Mucosa of rectum (tissue), 2 donors: ENCODE data around the gene VPS16.

Experiments used
- H3K27ac ChIP-seq, 2 donors: one replicate each; pipeline ENCODE4 v1.7.0; 2013; ENCODE audit warnings: inconsistent platforms in 2 of 2, low read depth in 2 of 2, low read length in 2 of 2
- H3K27me3 ChIP-seq, 2 donors: one replicate each; pipeline ENCODE4 v1.7.0; 2013; ENCODE audit warnings: low read length in 2 of 2; ENCODE audit not compliant: control insufficient read depth in 2 of 2, insufficient read depth in 2 of 2
- H3K36me3 ChIP-seq, 2 donors: one replicate each; pipeline ENCODE4 v1.7.0; 2013; ENCODE audit warnings: low read length in 2 of 2; ENCODE audit not compliant: control insufficient read depth in 2 of 2, insufficient read depth in 2 of 2
- H3K4me1 ChIP-seq, 2 donors: one replicate each; pipeline ENCODE4 v1.7.0; 2013; ENCODE audit warnings: low read length in 2 of 2, mild to moderate bottlenecking in 1 of 2; ENCODE audit not compliant: control insufficient read depth in 2 of 2, insufficient read depth in 2 of 2
- H3K4me3 ChIP-seq, 2 donors: one replicate each; pipeline ENCODE4 v1.7.0; 2013; ENCODE audit warnings: low read length in 2 of 2
- H3K9ac ChIP-seq, 2 donors: one replicate each; pipeline ENCODE4 v1.7.0; 2013; ENCODE audit warnings: low read length in 2 of 2, low read depth in 1 of 2, mild to moderate bottlenecking in 1 of 2
- H3K9me3 ChIP-seq, 2 donors: one replicate each; pipeline ENCODE4 v1.7.0; 2013; ENCODE audit warnings: low read length in 2 of 2; ENCODE audit not compliant: control insufficient read depth in 2 of 2
- donor health status: healthy.
- donor health status: Normal muscosa, but diverticular disease.

Gene VPS16

GRCh38 chr20:2878515-2878914 lies 38.0 kb downstream of the VPS16 start:
- Histone ChIP-seq H3K27ac (no peak overlapping the region), H3K4me1 (peaks cover 14 to 17% of the 10 kb centered on the region in 2 donors), H3K9me3 (no peaks in the 10 kb centered on the region), H3K9ac (no peak overlapping the region), H3K4me3 (no peak overlapping the region), H3K27me3 (no peaks in the 10 kb centered on the region), H3K36me3 (no peaks in the 10 kb centered on the region)

- Histone ChIP-seq H3K4me1 (peaks cover 12 to 17% of the 10 kb centered on the region in 2 donors), H3K27ac (no peak overlapping the region)
Measured at GRCh38 chr20:2879146-2879545, 38.6 kb downstream of the VPS16 start.

GRCh38 chr20:2880650-2881049 lies 40.1 kb downstream of the VPS16 start:
- H3K27me3 ChIP-seq: no peaks in the 10 kb centered on the region
- no peaks in the 10 kb centered on the region for H3K36me3 ChIP-seq
- no peak overlapping the region for H3K4me3 ChIP-seq
- H3K9ac ChIP-seq: no peak overlapping the region
- peaks cover 2 to 5% of the 10 kb centered on the region in 2 donors for H3K4me1 ChIP-seq
- H3K9me3 ChIP-seq: no peaks in the 10 kb centered on the region
- H3K27ac ChIP-seq: no peak overlapping the region

More at GRCh38 chr20:2879146-2879545, 38.6 kb downstream of the VPS16 start:
- Histone ChIP-seq H3K4me3 (no peak overlapping the region), H3K9ac (no peak overlapping the region), H3K9me3 (no peaks in the 10 kb centered on the region), H3K36me3 (no peaks in the 10 kb centered on the region), H3K27me3 (no peaks in the 10 kb centered on the region)

GRCh38 chr20:2883726-2884637 lies 43.4 kb downstream of the VPS16 start:
- H3K4me1 ChIP-seq: peaks cover 2 to 5% of the 10 kb centered on the region in 2 donors
- no peaks in the 10 kb centered on the region for H3K36me3 ChIP-seq
- no peak overlapping the region for H3K4me3 ChIP-seq
- H3K9ac ChIP-seq: no peak overlapping the region
- no peak overlapping the region for H3K27ac ChIP-seq
- H3K9me3 ChIP-seq: no peaks in the 10 kb centered on the region
- H3K27me3 ChIP-seq: no peaks in the 10 kb centered on the region

GRCh38 chr20:2887715-2888114 lies 47.2 kb downstream of the VPS16 start:
- Histone ChIP-seq H3K4me1 (peaks cover 7 to 13% of the 10 kb centered on the region in 2 donors), H3K4me3 (no peak overlapping the region), H3K27me3 (no peaks in the 10 kb centered on the region), H3K9me3 (no peaks in the 10 kb centered on the region), H3K36me3 (no peaks in the 10 kb centered on the region), H3K9ac (no peak overlapping the region), H3K27ac (no peak overlapping the region)

GRCh38 chr20:2888224-2888955 lies 47.8 kb downstream of the VPS16 start:
- Histone ChIP-seq H3K4me1 (peaks cover 9 to 13% of the 10 kb centered on the region in 2 donors), H3K36me3 (no peaks in the 10 kb centered on the region), H3K27me3 (no peaks in the 10 kb centered on the region), H3K4me3 (no peak overlapping the region), H3K27ac (no peak overlapping the region), H3K9me3 (no peaks in the 10 kb centered on the region), H3K9ac (no peak overlapping the region)

GRCh38 chr20:2889209-2889608 lies 48.7 kb downstream of the VPS16 start:
- H3K4me3 ChIP-seq: no peak overlapping the region
- H3K27me3 ChIP-seq: no peaks in the 10 kb centered on the region
- no peak overlapping the region for H3K9ac ChIP-seq
- H3K9me3 ChIP-seq: no peaks in the 10 kb centered on the region
- H3K4me1 ChIP-seq: peaks cover 9 to 13% of the 10 kb centered on the region in 2 donors
- H3K27ac ChIP-seq: no peak overlapping the region
- no peaks in the 10 kb centered on the region for H3K36me3 ChIP-seq

- Histone ChIP-seq H3K27ac (no peak overlapping the region), H3K9me3 (no peaks in the 10 kb centered on the region), H3K4me3 (no peak overlapping the region), H3K27me3 (no peaks in the 10 kb centered on the region), H3K9ac (no peak overlapping the region), H3K4me1 (peaks cover 9 to 13% of the 10 kb centered on the region in 2 donors), H3K36me3 (no peaks in the 10 kb centered on the region)
Measured at GRCh38 chr20:2889797-2890196, 49.3 kb downstream of the VPS16 start.

GRCh38 chr20:2890742-2891141 lies 50.2 kb downstream of the VPS16 start:
- Histone ChIP-seq H3K4me1 (peaks cover 9 to 13% of the 10 kb centered on the region in 2 donors), H3K4me3 (no peak overlapping the region), H3K36me3 (no peaks in the 10 kb centered on the region), H3K9ac (no peak overlapping the region), H3K9me3 (no peaks in the 10 kb centered on the region), H3K27me3 (no peaks in the 10 kb centered on the region), H3K27ac (no peak overlapping the region)

GRCh38 chr20:2891343-2891742 lies 50.8 kb downstream of the VPS16 start:
- Histone ChIP-seq H3K9me3 (no peaks in the 10 kb centered on the region), H3K4me3 (no peak overlapping the region), H3K27ac (no peak overlapping the region), H3K4me1 (peaks cover 9 to 13% of the 10 kb centered on the region in 2 donors), H3K27me3 (no peaks in the 10 kb centered on the region), H3K36me3 (no peaks in the 10 kb centered on the region), H3K9ac (no peak overlapping the region)
